ENCODE results near the gene FARS2. TPM values are rescaled to one million over a fixed set of nuclear protein-coding genes. Genes with fewer than 3 reads are reported as not detected.

The FARS2 gene
- total and polyA plus RNA-seq, 10 donors: 9.0 to 27.4 (median 19.8) TPM

- WGBS, 5 donors: 64 to 80% (median 71%) methylated on average over 5 of the region's 5 CpGs
- no peak overlapping the region for H3K4me3 ChIP-seq
These were observed 44.8 kb downstream of the FARS2 start for GRCh38 chr6:5305968-5306626.

GRCh38 chr6:5307058-5307457 lies 45.7 kb downstream of the FARS2 start:
- H3K4me3 ChIP-seq: no peak overlapping the region
- intact Hi-C loops (cut with DNase I; ENCODE audit: low total_unique reads): no loop called here
- H3K36me3 ChIP-seq: peaks cover 0 to 8% (median 0%) of the 10 kb centered on the region in 6 donors
- H3K4me1 ChIP-seq: peaks cover 0 to 16% (median 15%) of the 10 kb centered on the region in 6 donors
- H3K27ac ChIP-seq: no peak overlapping the region
- TF ChIP-seq POLR2AphosphoS5 (IDR thresholded peaks at IDR 0.05) (no peak), CTCF (IDR thresholded peaks at IDR 0.05 in 8 of 11, conservative IDR thresholded peaks at IDR 0.05 in 3 of 11) (no peak), POLR2A (IDR thresholded peaks at IDR 0.05) (no peak)
- H3K9me3 ChIP-seq: no peaks in the 10 kb centered on the region
- DNase-seq: no peak
- H3K27me3 ChIP-seq (replicated peaks in 1 of 7): no peaks in the 10 kb centered on the region

More at GRCh38 chr6:5305968-5306626, 44.8 kb downstream of the FARS2 start:
- no peak for DNase-seq
- H3K27me3 ChIP-seq (replicated peaks in 1 of 7): no peaks in the 10 kb centered on the region
- peaks cover 0 to 19% (median 18%) of the 10 kb centered on the region in 6 donors for H3K4me1 ChIP-seq
- H3K9me3 ChIP-seq: no peaks in the 10 kb centered on the region
- intact Hi-C loops (cut with DNase I; ENCODE audit: low total_unique reads): no loop called here
- peaks cover 0 to 8% (median 0%) of the 10 kb centered on the region in 6 donors for H3K36me3 ChIP-seq
- TF ChIP-seq CTCF (IDR thresholded peaks at IDR 0.05 in 8 of 11, conservative IDR thresholded peaks at IDR 0.05 in 3 of 11) (no peak), POLR2AphosphoS5 (IDR thresholded peaks at IDR 0.05) (no peak), POLR2A (IDR thresholded peaks at IDR 0.05) (no peak)
- H3K27ac ChIP-seq: no peak overlapping the region

GRCh38 chr6:5308066-5308465 lies 46.8 kb downstream of the FARS2 start:
- peaks cover 0 to 8% (median 0%) of the 10 kb centered on the region in 6 donors for H3K36me3 ChIP-seq
- no peaks in the 10 kb centered on the region for H3K9me3 ChIP-seq
- no peaks in the 10 kb centered on the region for H3K27me3 ChIP-seq (replicated peaks in 1 of 7)
- no peak overlapping the region for H3K4me3 ChIP-seq
- DNase-seq: no peak
- intact Hi-C loops (cut with DNase I; ENCODE audit: low total_unique reads): no loop called here
- TF ChIP-seq CTCF (IDR thresholded peaks at IDR 0.05 in 8 of 11, conservative IDR thresholded peaks at IDR 0.05 in 3 of 11) (no peak), POLR2A (IDR thresholded peaks at IDR 0.05) (no peak), POLR2AphosphoS5 (IDR thresholded peaks at IDR 0.05) (no peak)
- H3K27ac ChIP-seq: no peak overlapping the region
- peaks cover 0 to 6% (median 5%) of the 10 kb centered on the region in 6 donors for H3K4me1 ChIP-seq
- 80 to 92% (median 87%) methylated on average over 4 of the region's 4 CpGs for WGBS, 5 donors

- intact Hi-C loops (cut with DNase I; ENCODE audit: low total_unique reads): no loop called here
- no peak for TF ChIP-seq CTCF (IDR thresholded peaks at IDR 0.05 in 8 of 11, conservative IDR thresholded peaks at IDR 0.05 in 3 of 11)
- TF ChIP-seq POLR2AphosphoS5 (IDR thresholded peaks at IDR 0.05): no peak
- no peak for TF ChIP-seq POLR2A (IDR thresholded peaks at IDR 0.05)
- no peaks in the 10 kb centered on the region for H3K27me3 ChIP-seq (replicated peaks in 1 of 7)
- no peak overlapping the region for H3K27ac ChIP-seq
- no peaks in the 10 kb centered on the region for H3K36me3 ChIP-seq
- no peaks in the 10 kb centered on the region for H3K9me3 ChIP-seq
- H3K4me3 ChIP-seq: no peak overlapping the region
- no peaks in the 10 kb centered on the region for H3K4me1 ChIP-seq
- 66 to 73% (median 70%) methylated on average over 4 of the region's 4 CpGs for WGBS, 5 donors
- no peak for DNase-seq
These were observed 53.0 kb downstream of the FARS2 start for GRCh38 chr6:5314191-5314865.

Data from spleen (tissue), 11 donors.